ENCODE data around the gene SLC25A3. TPM values are rescaled to one million over a fixed set of nuclear protein-coding genes. Genes with fewer than 3 reads are reported as not detected.
A peak's percentile ranks its signal among the peaks of the same experiment; 100 is the strongest.

Gene SLC25A3
- total and polyA plus RNA-seq, 9 of the 15 experiments (the other 6 are each of a cell fraction or from before 2014, with no cell fraction given): 264 to 766 (median 495) TPM

- TF ChIP-seq PHB2 (IDR thresholded peaks at IDR 0.05; ENCODE audit: low read depth) (no peak), CBX5 (IDR thresholded peaks at IDR 0.05; ENCODE audit: borderline replicate concordance, low read depth) (no peak), RERE (CRISPR knock-in tag; IDR thresholded peaks at IDR 0.05; ENCODE audit: borderline replicate concordance) (no peak), ZC3H8 (IDR thresholded peaks at IDR 0.05) (no peak), ZNF551 (CRISPR knock-in tag; IDR thresholded peaks at IDR 0.05) (no peak), TARDBP (IDR thresholded peaks at IDR 0.05) (no peak), FOS (IDR thresholded peaks at IDR 0.05; ENCODE audit: extremely low read depth, insufficient read length) (no peak), ZNF507 (tag; conservative IDR thresholded peaks at IDR 0.05) (no peak), CBX3 (IDR thresholded peaks at IDR 0.05; ENCODE audit: borderline replicate concordance in 1 of 2, low read length in 2 of 2) (no peak), MXD1 (CRISPR knock-in tag; IDR thresholded peaks at IDR 0.05; ENCODE audit: borderline replicate concordance, poor library complexity, severe bottlenecking) (no peak), RUNX1 (IDR thresholded peaks at IDR 0.05; ENCODE audit: low read depth) (no peak), ESRRA (IDR thresholded peaks at IDR 0.05; ENCODE audit: borderline replicate concordance, low read depth) (no peak), PHF21A (IDR thresholded peaks at IDR 0.05; ENCODE audit: borderline replicate concordance, low read depth) (peak; percentile 47; the same call in 1 of the 2 replicates), MAFF (IDR thresholded peaks at IDR 0.05; ENCODE audit: low read length) (no peak), MYC (IDR thresholded peaks at IDR 0.05; ENCODE audit: low read depth, low read length) (peak; percentile 69), MYC (CRISPR knock-in tag; IDR thresholded peaks at IDR 0.05; ENCODE audit: borderline replicate concordance, low read depth) (peak; percentile 83; the same call in 1 of the 2 replicates), NKRF (IDR thresholded peaks at IDR 0.05; ENCODE audit: borderline replicate concordance) (0 out of 2 replicates have a peak, but pooled peaks have one; percentile 61), ZNF253 (CRISPR knock-in tag; conservative IDR thresholded peaks at IDR 0.05) (no peak)
These were observed 51.5 kb downstream of the SLC25A3 start, which contains the start of the genes APAF1 and IKBIP (continued) for GRCh38 chr12:98644712-98645571.

Measured in K562 (cell line).